ENCODE measurements around the gene METTL24. TPM values are rescaled to one million over a fixed set of nuclear protein-coding genes. Genes with fewer than 3 reads are reported as not detected.
"Not testable (repeated sequence)": the region's sequence is repeated elsewhere in the genome, so short reads cannot be mapped to it uniquely, and the experiment has no call there.

METTL24 gene
- total RNA-seq, 1 donor, result 0.09 TPM

DNA sequence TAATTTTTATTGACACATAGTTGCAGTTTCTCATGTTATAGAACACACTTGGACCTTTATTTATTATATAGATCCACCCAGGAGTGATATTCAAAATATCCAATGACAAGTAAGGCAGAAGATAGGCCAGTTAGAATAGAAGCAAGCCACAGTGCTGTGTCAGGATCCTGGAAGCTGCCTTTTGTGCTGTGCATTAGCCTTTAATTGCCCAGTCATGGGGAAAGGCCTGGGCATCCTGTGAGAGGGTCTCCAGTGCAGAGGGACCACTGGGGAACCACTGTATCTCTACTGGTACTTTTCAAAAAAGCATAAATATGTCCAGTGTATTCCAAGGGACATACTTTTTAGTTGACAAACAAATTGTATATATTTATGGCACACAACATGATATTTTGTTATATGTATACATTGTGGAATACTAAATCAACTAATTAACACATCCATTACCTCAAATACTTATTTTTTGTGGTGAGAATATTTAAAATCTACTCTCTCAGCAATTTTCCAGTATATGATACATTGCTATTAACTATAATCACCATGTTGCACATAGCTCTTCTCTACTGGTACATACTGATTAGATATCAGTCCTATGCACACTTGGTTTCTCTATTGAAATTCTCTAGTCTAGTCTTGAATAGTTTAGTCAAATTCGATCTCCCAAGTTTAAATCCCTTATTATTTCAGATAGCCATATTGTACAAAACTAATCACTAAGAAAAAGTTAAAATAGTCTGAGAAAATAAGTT, 118.4 kb downstream of the METTL24 start:
- DNase-seq (ENCODE audit: low read depth), result no peak
- TF ChIP-seq, protein P1, sequence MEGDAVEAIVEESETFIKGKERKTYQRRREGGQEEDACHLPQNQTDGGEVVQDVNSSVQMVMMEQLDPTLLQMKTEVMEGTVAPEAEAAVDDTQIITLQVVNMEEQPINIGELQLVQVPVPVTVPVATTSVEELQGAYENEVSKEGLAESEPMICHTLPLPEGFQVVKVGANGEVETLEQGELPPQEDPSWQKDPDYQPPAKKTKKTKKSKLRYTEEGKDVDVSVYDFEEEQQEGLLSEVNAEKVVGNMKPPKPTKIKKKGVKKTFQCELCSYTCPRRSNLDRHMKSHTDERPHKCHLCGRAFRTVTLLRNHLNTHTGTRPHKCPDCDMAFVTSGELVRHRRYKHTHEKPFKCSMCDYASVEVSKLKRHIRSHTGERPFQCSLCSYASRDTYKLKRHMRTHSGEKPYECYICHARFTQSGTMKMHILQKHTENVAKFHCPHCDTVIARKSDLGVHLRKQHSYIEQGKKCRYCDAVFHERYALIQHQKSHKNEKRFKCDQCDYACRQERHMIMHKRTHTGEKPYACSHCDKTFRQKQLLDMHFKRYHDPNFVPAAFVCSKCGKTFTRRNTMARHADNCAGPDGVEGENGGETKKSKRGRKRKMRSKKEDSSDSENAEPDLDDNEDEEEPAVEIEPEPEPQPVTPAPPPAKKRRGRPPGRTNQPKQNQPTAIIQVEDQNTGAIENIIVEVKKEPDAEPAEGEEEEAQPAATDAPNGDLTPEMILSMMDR (IDR thresholded peaks at IDR 0.05; ENCODE audit: insufficient read depth, low read length), result no peak
- no peak overlapping the region for H3K4me3 ChIP-seq (ENCODE audit: low read depth, low read length)

DNA sequence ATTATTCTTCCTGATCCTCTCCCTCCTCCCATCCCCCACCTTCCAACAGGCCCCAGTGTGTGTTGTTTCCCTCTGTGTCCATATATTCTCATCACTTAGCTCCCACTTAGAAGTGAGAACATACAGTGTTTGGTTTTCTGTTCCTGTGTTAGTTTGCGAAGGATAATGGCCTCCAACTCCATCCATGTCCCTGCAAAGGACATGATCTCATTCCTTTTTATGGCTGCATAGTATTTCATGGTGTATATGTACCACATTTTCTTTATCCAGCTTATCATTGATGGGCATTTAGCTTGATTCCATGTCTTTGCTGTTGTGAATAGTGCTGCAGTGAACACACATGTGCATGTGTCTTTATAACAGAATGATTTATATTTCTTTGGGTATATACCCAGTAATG, 122.1 kb downstream of the METTL24 start:
- DNase-seq (ENCODE audit: low read depth); H3K4me3 ChIP-seq (ENCODE audit: low read depth, low read length): not testable (repeated sequence)

DNA sequence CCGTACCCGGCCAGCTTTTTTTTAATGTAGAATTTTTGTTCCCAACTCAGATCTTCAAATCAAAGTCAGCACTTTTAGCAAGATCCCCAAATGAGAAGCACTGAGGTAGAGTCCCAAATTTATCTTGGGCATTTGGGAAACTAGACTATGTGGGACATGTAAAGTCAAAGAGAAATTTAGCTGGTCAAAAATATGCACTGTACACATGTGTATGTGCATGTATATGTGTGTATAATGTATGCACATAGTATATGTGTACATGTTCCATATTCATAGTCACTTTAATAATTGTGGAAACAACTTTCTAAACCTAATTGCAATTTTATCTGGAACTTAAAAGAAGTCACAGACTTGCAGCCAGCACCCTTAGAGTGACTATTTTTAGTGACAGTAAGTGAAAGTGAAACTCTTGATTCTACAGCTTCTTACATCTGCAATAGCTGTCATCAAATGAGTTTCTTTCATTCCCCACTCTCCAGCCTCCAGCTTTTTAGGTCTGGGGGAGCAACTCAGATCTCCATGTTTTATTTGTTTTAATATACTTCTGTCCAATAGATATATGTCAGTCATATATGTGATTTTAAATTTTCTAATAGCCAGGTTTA, 124.3 kb downstream of the METTL24 start:
- H3K4me3 ChIP-seq (ENCODE audit: low read depth, low read length), result no peak overlapping the region
- peak; percentile 39 for DNase-seq (ENCODE audit: low read depth)
- TF ChIP-seq, protein P1 (IDR thresholded peaks at IDR 0.05; ENCODE audit: insufficient read depth, low read length), result no peak

DNA sequence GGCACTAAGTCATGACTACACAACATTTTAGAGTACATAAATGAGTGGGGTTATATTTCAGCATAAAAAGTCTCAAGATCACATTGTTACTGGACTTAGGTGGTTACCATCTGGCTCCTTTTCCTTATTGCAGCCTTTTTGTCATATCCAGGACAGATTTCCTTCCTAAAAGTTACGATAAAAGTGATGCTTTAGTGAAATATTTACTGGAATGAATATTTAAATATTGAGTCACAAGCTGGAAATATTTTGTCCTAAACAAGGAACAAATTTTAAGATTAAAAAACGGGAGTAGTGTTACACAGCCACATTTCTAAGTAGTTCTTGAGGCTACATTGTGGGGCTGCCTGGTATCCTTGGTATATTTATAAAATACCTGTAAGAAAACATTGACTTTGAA, 125.7 kb downstream of the METTL24 start:
- TF ChIP-seq, protein P1 (IDR thresholded peaks at IDR 0.05; ENCODE audit: insufficient read depth, low read length), result no peak
- no peak overlapping the region for H3K4me3 ChIP-seq (ENCODE audit: low read depth, low read length)
- DNase-seq (ENCODE audit: low read depth), result peak; percentile 72

DNA sequence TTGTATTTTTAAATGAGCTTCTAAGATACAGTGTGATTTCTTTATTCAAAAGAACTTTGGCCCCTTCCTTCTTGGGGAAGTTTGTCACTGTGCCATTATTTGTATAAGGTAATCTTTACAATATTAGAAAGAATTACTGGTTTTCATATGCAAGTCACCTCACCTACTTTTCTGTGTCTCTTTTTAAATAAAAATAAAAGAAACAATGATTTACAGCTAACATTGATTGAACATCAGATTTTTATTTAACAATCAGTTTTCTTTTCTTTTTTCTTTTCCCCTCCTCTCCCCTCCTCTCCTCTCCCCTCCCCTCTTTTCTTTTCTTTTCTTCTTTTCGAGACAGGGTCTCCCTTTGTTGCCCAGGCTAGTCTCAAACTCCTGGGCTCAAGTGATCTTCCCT, 131.9 kb downstream of the METTL24 start:
- TF ChIP-seq, protein P1 (IDR thresholded peaks at IDR 0.05; ENCODE audit: insufficient read depth, low read length), result no peak
- H3K4me3 ChIP-seq (ENCODE audit: low read depth, low read length), result no peak overlapping the region
- no peak for DNase-seq (ENCODE audit: low read depth)

DNA sequence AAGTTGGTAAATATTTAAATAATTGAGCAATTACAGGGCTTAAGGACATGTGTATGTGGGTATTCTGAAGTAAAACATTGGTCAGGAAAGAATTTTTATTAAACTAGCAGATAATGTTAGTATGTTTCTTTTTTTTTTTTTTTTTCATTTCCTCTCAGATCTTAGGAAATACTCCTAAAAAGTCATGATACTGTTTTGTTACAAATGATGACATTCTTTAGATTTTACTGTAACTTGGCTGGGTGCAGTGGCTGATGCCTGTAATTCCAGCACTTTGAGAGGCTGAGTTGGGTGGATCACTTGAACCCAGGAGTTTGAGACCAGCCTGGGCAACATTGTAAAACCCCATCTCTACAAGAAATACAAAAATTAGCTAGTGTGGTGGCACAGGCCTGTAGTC, 136.4 kb downstream of the METTL24 start:
- TF ChIP-seq, protein P1 (IDR thresholded peaks at IDR 0.05; ENCODE audit: insufficient read depth, low read length), result no peak
- peak; percentile 52 for DNase-seq (ENCODE audit: low read depth)
- H3K4me3 ChIP-seq (ENCODE audit: low read depth, low read length), result no peak overlapping the region

DNA sequence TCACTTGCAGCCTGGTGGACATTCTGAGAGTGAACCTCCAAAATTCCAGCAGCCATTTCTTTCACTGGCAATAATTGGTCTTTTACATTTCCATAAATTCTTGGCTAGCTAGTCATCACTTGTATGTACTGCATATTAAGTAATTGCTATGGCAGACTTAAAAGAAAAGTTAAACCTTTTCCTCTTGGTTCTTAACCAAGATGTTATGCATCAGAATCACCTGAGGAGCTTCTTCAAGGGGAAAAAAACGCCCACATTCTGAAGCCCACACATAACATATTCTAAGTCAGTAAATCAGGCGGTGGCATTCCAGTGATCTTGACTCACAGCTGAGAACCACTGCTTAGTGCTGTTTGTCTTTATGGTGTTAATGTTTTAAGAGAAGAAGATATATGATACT, 140.9 kb downstream of the METTL24 start:
- H3K4me3 ChIP-seq (ENCODE audit: low read depth, low read length), result no peak overlapping the region
- DNase-seq (ENCODE audit: low read depth), result no peak
- TF ChIP-seq, protein P1 (IDR thresholded peaks at IDR 0.05; ENCODE audit: insufficient read depth, low read length), result no peak

Data from fibroblast of the aortic adventitia (primary cell).